Omental fat pad (tissue), 4 donors: ENCODE data around the gene SELENOF. TPM values are rescaled to one million over a fixed set of nuclear protein-coding genes. Genes with fewer than 3 reads are reported as not detected.

Experiments
- ATAC-seq: fragments of 150-250 bp; one replicate; pipeline ENCODE4 v1.9.1; 2016; ENCODE audit warnings: mild to moderate bottlenecking, moderate library complexity; ENCODE audit not compliant: low FRiP score
- DNase-seq: peaks from one replicate; pipeline ENCODE4 v3.0.0-alpha.2; 2019; ENCODE audit warnings: low spot score
- total RNA-seq, 4 donors: library from RNA; depleted of rRNA; stranded (reverse); fragments of >200 nt; gene quantifications; one replicate each; pipeline ENCODE4 v1.1.0, GENCODE V29; 2016
- TF ChIP-seq, protein P1 (sequence below), 3 donors: fragments of 450-650 bp; IDR thresholded peaks; one replicate each; pipeline ENCODE4 v1.5.1; 2016 to 2017; ENCODE audit warnings: antibody characterized with exemption in 3 of 3, mild to moderate bottlenecking in 3 of 3, moderate library complexity in 2 of 3

SELENOF gene
- total RNA-seq, 4 donors from 2014 or later, result 120 to 177 (median 138) TPM

DNA sequence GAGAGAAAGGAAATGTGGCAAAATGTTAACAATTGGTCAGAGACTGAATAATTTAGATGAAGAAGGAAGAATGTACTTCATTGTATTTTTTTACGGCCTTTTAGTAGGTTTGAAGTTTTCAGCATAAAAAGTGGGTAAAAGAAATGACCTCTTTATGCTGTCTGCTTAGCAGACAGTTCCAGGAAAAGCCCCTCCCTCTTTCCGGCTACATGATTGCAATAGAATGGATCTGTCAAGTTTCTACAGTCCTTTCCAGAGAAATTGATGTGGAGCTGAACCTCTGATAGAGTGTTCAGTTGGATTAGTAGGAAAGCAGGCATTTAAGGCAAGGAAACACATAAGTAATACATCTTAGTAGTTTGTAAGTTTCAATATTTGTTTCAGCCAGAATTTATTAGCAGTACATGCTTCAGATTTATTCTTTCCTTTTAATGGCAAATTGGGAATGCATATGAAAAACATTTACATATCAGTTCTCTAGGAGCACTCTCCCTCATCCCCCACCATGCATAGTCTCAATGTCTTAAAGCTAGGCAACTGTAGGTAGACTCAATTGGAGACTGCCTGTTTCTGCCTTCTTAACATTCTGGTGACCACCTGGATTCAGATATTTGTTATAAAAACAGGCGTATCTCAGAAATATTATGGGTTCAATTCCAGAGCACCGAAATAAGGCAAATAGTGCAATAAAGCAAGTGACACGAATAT, 36.9 kb upstream of the SELENOF start:
- DNase-seq, result no peak
- ATAC-seq, result no peak
- TF ChIP-seq, protein P1, sequence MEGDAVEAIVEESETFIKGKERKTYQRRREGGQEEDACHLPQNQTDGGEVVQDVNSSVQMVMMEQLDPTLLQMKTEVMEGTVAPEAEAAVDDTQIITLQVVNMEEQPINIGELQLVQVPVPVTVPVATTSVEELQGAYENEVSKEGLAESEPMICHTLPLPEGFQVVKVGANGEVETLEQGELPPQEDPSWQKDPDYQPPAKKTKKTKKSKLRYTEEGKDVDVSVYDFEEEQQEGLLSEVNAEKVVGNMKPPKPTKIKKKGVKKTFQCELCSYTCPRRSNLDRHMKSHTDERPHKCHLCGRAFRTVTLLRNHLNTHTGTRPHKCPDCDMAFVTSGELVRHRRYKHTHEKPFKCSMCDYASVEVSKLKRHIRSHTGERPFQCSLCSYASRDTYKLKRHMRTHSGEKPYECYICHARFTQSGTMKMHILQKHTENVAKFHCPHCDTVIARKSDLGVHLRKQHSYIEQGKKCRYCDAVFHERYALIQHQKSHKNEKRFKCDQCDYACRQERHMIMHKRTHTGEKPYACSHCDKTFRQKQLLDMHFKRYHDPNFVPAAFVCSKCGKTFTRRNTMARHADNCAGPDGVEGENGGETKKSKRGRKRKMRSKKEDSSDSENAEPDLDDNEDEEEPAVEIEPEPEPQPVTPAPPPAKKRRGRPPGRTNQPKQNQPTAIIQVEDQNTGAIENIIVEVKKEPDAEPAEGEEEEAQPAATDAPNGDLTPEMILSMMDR (IDR thresholded peaks at IDR 0.05), result no peak

DNA sequence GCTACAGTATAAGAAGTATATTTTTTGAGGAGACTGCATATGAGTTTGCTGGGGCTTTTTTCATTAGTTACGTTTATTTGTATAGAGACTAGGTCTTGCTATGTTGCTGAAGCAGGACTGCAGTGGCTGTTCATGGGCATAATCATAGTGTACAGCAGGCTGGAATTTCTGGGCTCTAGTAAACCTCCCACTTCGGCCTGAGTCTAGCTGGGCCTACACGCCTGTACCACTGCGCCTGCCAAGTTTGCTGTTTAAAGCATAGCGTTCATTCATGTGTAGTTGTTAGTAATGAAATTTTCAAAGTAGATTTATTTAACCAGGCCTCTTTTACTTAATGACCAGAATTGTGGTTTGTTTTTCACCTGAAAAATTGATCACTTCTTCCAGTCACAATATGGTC, 34.3 kb upstream of the SELENOF start:
- TF ChIP-seq, protein P1 (IDR thresholded peaks at IDR 0.05), result no peak
- DNase-seq (no peak), ATAC-seq (peak; percentile 91)

DNA sequence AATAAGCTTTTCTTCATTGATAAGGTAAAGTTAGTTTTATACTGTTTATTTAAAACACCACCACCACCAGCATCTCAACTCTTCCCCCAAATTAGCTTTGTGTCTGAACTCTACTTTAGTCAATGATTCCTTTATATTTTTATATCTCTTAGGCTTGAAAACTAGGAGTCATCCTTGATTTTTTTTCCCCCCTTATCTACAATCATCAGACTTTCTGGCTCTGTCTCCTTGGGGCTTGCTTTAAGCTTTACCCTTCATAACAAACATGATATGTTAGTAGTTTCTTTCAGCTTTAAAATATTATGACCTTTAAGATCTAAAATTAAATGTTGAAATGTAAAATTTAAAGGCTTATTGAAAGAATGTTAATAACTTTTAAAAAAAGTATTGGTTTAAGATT, 28.8 kb upstream of the SELENOF start:
- TF ChIP-seq, protein P1 (IDR thresholded peaks at IDR 0.05), result no peak
- ATAC-seq (no peak), DNase-seq (no peak)

DNA sequence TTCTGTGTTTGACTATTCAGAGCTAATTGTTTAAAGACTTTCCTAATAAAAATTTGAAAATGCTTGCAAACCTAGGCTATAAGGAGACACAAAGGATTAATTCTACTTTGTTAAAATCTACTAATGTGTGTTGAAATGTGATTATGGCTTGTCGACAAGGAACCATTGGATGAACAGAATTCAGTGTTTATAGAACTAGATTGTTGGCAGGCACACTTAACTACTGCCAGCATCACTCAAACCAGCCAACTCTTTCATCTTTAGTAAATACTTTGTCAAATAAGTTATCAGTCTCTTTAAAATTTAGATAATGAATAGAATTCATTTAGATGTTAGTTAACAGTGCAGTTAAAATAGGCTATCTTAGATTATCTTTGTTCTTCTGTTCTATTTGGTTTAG, 28.1 kb upstream of the SELENOF start:
- ATAC-seq, result no peak
- DNase-seq, result no peak
- TF ChIP-seq, protein P1 (IDR thresholded peaks at IDR 0.05), result no peak

DNA sequence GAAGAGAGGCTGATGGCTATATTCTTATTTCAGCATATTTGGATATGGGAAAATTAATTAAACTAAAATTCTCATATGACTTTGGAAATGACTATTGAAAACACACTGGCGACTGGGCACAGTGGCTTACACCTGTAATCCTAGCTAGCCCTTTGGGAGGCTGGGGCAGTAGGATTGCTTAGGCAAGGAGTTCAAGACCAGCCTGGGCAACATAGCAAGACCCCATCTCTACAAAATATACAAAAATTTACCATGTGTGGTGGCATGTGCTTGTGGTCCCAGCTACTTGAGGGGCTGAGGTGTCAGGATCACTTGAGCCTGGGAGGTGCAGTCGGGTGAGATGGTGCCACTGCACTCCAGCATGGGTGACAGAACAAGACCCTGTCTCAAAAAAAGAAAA, 26.7 kb upstream of the SELENOF start:
- no peak for ATAC-seq
- no peak for DNase-seq
- TF ChIP-seq, protein P1 (IDR thresholded peaks at IDR 0.05), result no peak

DNA sequence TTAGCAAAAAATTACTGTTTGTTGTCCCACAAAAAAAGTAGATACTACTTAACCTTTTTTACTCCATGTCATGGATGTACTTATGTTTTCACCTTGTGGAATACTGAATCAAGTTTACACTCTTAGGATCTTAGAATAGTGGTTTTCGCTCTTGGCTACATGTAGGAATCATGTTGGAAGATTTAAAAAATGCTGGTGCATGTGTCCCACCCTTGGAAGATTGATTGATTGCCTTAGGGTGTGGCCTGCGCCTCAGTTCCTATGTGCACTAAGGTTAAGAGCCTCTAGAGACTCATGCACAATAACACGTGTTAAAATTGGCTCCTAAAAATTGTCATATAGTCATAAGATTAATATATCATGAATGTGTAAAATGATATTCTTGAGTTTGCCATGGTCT, 25.5 kb upstream of the SELENOF start:
- ATAC-seq (no peak), DNase-seq (no peak)
- TF ChIP-seq, protein P1 (IDR thresholded peaks at IDR 0.05), result no peak

DNA sequence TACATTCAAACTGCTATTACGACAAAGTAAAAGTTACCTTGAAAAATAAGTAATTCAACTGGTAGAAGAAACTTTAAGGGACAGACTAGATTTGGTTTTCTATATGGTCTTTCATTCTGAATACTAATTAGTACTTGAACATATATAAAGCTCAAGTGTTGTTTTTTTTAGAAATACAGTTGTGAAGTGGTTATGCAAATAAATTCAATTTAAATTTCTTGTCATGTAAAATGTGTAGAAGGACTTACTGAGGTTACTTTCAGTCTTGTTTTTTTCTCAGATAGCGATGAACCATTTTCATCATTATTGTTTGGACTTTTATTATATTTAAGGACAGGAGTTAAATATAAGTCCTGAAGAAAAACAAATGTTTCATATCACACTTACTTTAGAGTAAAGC, 24.9 kb upstream of the SELENOF start:
- ATAC-seq (no peak), DNase-seq (no peak)
- TF ChIP-seq, protein P1 (IDR thresholded peaks at IDR 0.05), result no peak
